Measurements from ENCODE around the gene CCR7.

The CCR7 gene

DNA sequence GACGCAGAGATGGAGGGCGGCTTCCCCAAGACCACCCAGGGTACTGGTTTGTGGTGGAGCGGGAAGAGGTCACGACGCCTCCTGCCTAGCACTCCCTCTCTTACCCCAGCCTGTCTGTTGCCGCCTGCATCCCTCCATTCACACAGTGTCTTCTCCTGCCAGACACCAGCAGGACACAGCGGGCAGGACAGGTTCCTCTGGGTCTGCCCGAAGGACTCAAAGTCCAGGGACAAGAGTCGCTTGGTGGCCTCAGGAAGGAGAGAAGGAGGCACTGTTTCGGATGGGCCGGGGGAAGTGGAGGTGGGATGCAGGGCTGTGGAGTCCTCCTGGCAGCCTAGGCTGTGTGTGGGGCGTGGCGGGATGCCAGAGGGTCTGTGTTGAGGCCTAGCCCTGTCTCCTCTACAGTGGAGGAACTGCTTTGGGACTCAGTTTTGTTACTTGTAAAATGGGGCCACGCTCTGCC is 44.2 kb downstream of the CCR7 start:
- no peak for TF ChIP-seq POLR2A (IDR thresholded peaks at IDR 0.05; ENCODE audit: low read depth, low read length)
- no peak for FAIRE-seq
- DNase-seq (ENCODE audit: insufficient read length, low spot score) = no peak

DNA sequence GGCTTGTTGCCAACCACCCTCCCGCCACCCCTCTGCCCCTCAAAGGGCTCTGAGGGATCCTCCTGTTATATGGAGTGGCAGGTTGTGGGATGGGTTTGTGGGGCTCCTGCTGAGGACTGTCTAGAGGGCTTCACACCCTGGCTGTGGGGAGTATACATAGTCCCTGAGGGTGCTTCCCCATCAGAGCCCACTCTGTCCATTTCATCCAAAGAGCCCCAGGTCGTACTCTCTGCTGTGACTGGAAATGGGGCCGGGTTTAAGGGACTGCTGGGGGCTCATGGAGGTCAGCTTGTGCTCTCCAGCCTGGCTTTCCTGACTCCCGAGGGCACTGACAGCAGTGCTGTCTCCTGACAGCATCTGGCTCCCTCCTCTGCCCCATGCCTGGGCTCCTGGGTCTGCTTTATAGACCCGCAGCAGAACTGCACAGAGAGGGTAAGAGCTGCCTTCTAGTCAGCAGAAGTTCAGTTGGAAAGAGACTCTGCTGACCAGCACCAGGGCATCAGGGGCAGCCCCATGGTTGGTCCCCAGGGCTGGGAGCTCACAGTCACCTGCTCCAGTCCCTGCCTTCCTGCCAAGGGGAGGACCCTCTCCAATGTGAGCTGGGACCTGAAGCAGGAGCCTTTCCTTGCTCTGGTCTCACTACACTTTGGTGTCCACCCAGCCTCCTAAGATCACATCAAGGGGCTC is 46.0 kb downstream of the CCR7 start:
- FAIRE-seq (no peak), DNase-seq (ENCODE audit: insufficient read length, low spot score) (no peak)
- TF ChIP-seq POLR2A (IDR thresholded peaks at IDR 0.05; ENCODE audit: low read depth, low read length) = no peak

GRCh38 chr17:40518401-40519088 is 46.7 kb downstream of the CCR7 start:
- TF ChIP-seq POLR2A (IDR thresholded peaks at IDR 0.05; ENCODE audit: low read depth, low read length) = no peak
- DNase-seq (ENCODE audit: insufficient read length, low spot score) = peak; percentile 70
- no peak for FAIRE-seq

- no peak for TF ChIP-seq POLR2A (IDR thresholded peaks at IDR 0.05; ENCODE audit: low read depth, low read length)
- no peak for FAIRE-seq
- no peak for DNase-seq (ENCODE audit: insufficient read length, low spot score)
Measured at GRCh38 chr17:40517981-40518380, 47.3 kb downstream of the CCR7 start.

GRCh38 chr17:40517286-40517662 is 48.0 kb downstream of the CCR7 start:
- no peak for FAIRE-seq
- DNase-seq (ENCODE audit: insufficient read length, low spot score) = no peak

GRCh38 chr17:40516581-40517285 is 48.5 kb downstream of the CCR7 start:
- no peak for TF ChIP-seq POLR2A (IDR thresholded peaks at IDR 0.05; ENCODE audit: low read depth, low read length)
- peak; percentile 42 for DNase-seq (ENCODE audit: insufficient read length, low spot score)
- no peak for FAIRE-seq

More at GRCh38 chr17:40517286-40517662, 48.0 kb downstream of the CCR7 start:
- TF ChIP-seq POLR2A (IDR thresholded peaks at IDR 0.05; ENCODE audit: low read depth, low read length) = no peak

GRCh38 chr17:40515491-40516041 is 49.7 kb downstream of the CCR7 start:
- no peak for TF ChIP-seq POLR2A (IDR thresholded peaks at IDR 0.05; ENCODE audit: low read depth, low read length)
- DNase-seq (ENCODE audit: insufficient read length, low spot score) (no peak), FAIRE-seq (no peak)

DNA sequence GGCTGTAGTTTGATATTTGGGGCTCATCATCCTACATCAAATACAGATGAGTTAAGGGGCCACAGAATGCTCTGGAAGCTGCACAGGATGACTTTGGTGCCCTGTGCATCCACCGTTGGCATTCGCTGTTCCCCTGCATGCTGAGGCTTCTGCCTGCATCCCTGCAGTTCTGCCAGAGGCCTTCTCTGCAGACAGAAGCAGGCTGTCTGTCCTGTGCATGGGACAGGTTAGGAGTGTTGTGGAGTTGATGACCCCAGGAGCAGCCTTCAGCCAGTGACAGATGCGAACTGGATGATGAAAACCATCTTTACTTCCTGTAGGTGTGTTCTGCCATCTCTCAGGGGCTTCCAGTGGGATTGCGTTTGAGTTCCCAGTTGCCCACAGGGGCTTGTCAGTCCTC is 50.3 kb downstream of the CCR7 start:
- no peak for FAIRE-seq
- no peak for TF ChIP-seq POLR2A (IDR thresholded peaks at IDR 0.05; ENCODE audit: low read depth, low read length)
- DNase-seq (ENCODE audit: insufficient read length, low spot score) = no peak

GRCh38 chr17:40514013-40514875 is 51.0 kb downstream of the CCR7 start:
- no peak for DNase-seq (ENCODE audit: insufficient read length, low spot score)
- no peak for FAIRE-seq
- TF ChIP-seq POLR2A (IDR thresholded peaks at IDR 0.05; ENCODE audit: low read depth, low read length) = no peak

GRCh38 chr17:40511667-40512220 is 53.5 kb downstream of the CCR7 start:
- FAIRE-seq (no peak), DNase-seq (ENCODE audit: insufficient read length, low spot score) (no peak)
- TF ChIP-seq POLR2A (IDR thresholded peaks at IDR 0.05; ENCODE audit: low read depth, low read length) = no peak

GRCh38 chr17:40511136-40511535 is 54.1 kb downstream of the CCR7 start:
- FAIRE-seq = no peak
- no peak for TF ChIP-seq POLR2A (IDR thresholded peaks at IDR 0.05; ENCODE audit: low read depth, low read length)
- DNase-seq (ENCODE audit: insufficient read length, low spot score) = no peak

GRCh38 chr17:40510328-40510648 is 55.0 kb downstream of the CCR7 start:
- peak; percentile 79 for DNase-seq (ENCODE audit: insufficient read length, low spot score)
- no peak for FAIRE-seq

DNA sequence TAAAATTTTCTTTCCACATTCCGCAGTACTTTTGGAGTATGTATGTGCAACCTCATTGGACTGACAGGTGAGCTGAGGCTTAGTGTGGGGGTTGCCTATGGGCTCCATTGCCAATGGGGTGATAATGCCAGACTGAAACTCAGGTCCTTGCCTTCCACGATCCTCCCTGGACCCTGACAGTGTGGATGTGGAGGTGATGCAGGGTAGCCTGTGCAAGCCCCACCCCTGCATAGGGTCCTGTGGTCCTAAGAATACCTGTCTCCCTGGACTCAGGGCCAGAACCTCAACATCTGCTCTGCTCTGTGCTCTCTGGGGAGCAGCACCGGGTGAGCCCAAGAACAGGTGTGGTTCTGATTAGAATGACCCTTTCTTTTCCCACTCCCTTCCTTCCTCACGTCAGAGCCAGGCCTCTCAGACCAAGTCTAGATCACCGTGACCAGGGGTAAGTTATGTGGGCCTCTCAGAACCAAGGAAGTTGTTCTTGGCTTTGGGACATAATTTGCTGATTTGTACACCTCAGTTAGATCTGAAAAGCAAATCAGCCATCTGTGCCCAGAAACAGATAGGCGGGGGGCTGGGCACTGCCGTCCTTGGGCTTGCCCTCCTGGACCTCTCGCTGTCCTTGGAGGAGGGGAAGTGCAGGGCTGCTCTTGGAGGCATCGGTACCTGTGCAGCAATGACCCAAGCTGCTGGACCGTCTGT is 55.5 kb downstream of the CCR7 start:
- no peak for FAIRE-seq
- TF ChIP-seq POLR2A (IDR thresholded peaks at IDR 0.05; ENCODE audit: low read depth, low read length) = no peak
- DNase-seq (ENCODE audit: insufficient read length, low spot score) = no peak

More at GRCh38 chr17:40510328-40510648, 55.0 kb downstream of the CCR7 start:
- TF ChIP-seq POLR2A (IDR thresholded peaks at IDR 0.05; ENCODE audit: low read depth, low read length) = no peak
